H9 (cell line): ENCODE measurements around the gene OBSL1. TPM values are rescaled to one million over a fixed set of nuclear protein-coding genes. Genes with fewer than 3 reads are reported as not detected.

Experiments used
- DNase-seq: peaks from one replicate; pipeline ENCODE4 v3.0.0-alpha.2; 2017
- H2AFZ ChIP-seq: one replicate; pipeline ENCODE4 v1.6.1; 2013; ENCODE audit warnings: mild to moderate bottlenecking, low read length, control low read depth, moderate library complexity
- H2AK5ac ChIP-seq: 2 replicates; pipeline ENCODE4 v1.6.1; 2013; ENCODE audit warnings: low read length, control low read depth, mixed read lengths; ENCODE audit not compliant: insufficient read length
- H2BK120ac ChIP-seq: one replicate; pipeline ENCODE4 v1.6.1; 2013; ENCODE audit warnings: low read depth, mild to moderate bottlenecking, low read length, control low read depth, inconsistent platforms; ENCODE audit not compliant: poor library complexity, severe bottlenecking
- H2BK12ac ChIP-seq: 2 replicates; pipeline ENCODE4 v1.6.1; 2013; ENCODE audit warnings: low read length, control low read depth, mixed read lengths, low read depth; ENCODE audit not compliant: insufficient read length
- H2BK15ac ChIP-seq: 2 replicates; pipeline ENCODE4 v1.6.1; 2013; ENCODE audit warnings: low read depth, low read length, control low read depth
- H2BK20ac ChIP-seq: one replicate; pipeline ENCODE4 v1.6.1; 2013; ENCODE audit warnings: low read depth, mild to moderate bottlenecking, low read length, control low read depth, inconsistent platforms; ENCODE audit not compliant: poor library complexity, severe bottlenecking
- H2BK5ac ChIP-seq: 2 replicates; pipeline ENCODE4 v1.6.1; 2013; ENCODE audit warnings: low read length, control low read depth, mixed read lengths; ENCODE audit not compliant: insufficient read length
- H3K14ac ChIP-seq: 2 replicates; pipeline ENCODE4 v1.6.1; 2013; ENCODE audit warnings: low read length, control low read depth; ENCODE audit not compliant: insufficient read depth
- H3K18ac ChIP-seq: 2 replicates; pipeline ENCODE4 v1.6.1; 2013; ENCODE audit warnings: low read depth, mild to moderate bottlenecking, mixed read lengths, low read length, control low read depth; ENCODE audit not compliant: insufficient read length
- H3K23ac ChIP-seq: 2 replicates; pipeline ENCODE4 v1.6.1; 2013; ENCODE audit warnings: low read length, control low read depth, mixed read lengths, low read depth; ENCODE audit not compliant: insufficient read length
- H3K23me2 ChIP-seq: 2 replicates; pipeline ENCODE4 v1.6.1; 2013; ENCODE audit warnings: low read depth, mild to moderate bottlenecking, mixed read lengths, low read length, control low read depth; ENCODE audit not compliant: insufficient read length, poor library complexity, severe bottlenecking
- H3K27ac ChIP-seq: 2 replicates; pipeline ENCODE4 v1.5.1; 2013; ENCODE audit warnings: low read length, control low read depth, mixed read lengths, low read depth; ENCODE audit not compliant: insufficient read length
- H3K27me3 ChIP-seq: 2 replicates; pipeline ENCODE4 v1.6.1; 2013; ENCODE audit warnings: low read length, control low read depth, inconsistent platforms; ENCODE audit not compliant: insufficient read depth
- H3K4ac ChIP-seq: 2 replicates; pipeline ENCODE4 v1.6.1; 2013; ENCODE audit warnings: low read depth, mild to moderate bottlenecking, control low read depth, inconsistent platforms, low read length, moderate library complexity
- H3K4me1 ChIP-seq: 2 replicates; pipeline ENCODE4 v1.6.1; 2013; ENCODE audit warnings: low read length, control low read depth, inconsistent platforms; ENCODE audit not compliant: insufficient read depth
- H3K4me2 ChIP-seq: 2 replicates; pipeline ENCODE4 v1.6.1; 2013; ENCODE audit warnings: low read length, control low read depth, mixed read lengths; ENCODE audit not compliant: insufficient read length, insufficient read depth
- H3K56ac ChIP-seq: 2 replicates; pipeline ENCODE4 v1.6.1; 2013; ENCODE audit warnings: low read depth, mild to moderate bottlenecking, mixed read lengths, low read length, control low read depth; ENCODE audit not compliant: insufficient read length
- H3K79me1 ChIP-seq: 2 replicates; pipeline ENCODE4 v1.6.1; 2013; ENCODE audit warnings: low read depth, mild to moderate bottlenecking, moderate library complexity, low read length, control low read depth, inconsistent platforms; ENCODE audit not compliant: insufficient read depth, poor library complexity, severe bottlenecking
- H3K79me2 ChIP-seq: 2 replicates; pipeline ENCODE4 v1.6.1; 2013; ENCODE audit warnings: low read length, control low read depth, inconsistent platforms; ENCODE audit not compliant: insufficient read depth
- H3K9ac ChIP-seq: 2 replicates; pipeline ENCODE4 v1.6.1; 2013; ENCODE audit warnings: low read length, control low read depth, mixed read lengths; ENCODE audit not compliant: insufficient read length; ENCODE audit errors: extremely low read depth
- H3K9me3 ChIP-seq: one replicate; pipeline ENCODE4 v1.6.1; 2013; ENCODE audit warnings: low read depth, low read length, inconsistent platforms; ENCODE audit not compliant: control insufficient read depth
- H3T11ph ChIP-seq: one replicate; pipeline ENCODE4 v1.6.1; 2013; ENCODE audit warnings: mild to moderate bottlenecking, low read length, control low read depth, inconsistent platforms
- H4K20me1 ChIP-seq: one replicate; pipeline ENCODE4 v1.6.1; 2013; ENCODE audit not compliant: control insufficient read depth, insufficient read length, insufficient read depth
- H4K5ac ChIP-seq: 2 replicates; pipeline ENCODE4 v1.6.1; 2013; ENCODE audit warnings: low read depth, mild to moderate bottlenecking, mixed read lengths, low read length, control low read depth; ENCODE audit not compliant: insufficient read length
- H4K8ac ChIP-seq: replicated peaks from 2 replicates; pipeline ENCODE4 v1.6.1; 2013; ENCODE audit warnings: low read length, control low read depth, mixed read lengths, low read depth; ENCODE audit not compliant: insufficient read length
- H4K91ac ChIP-seq: 2 replicates; pipeline ENCODE4 v1.6.1; 2013; ENCODE audit warnings: low read depth, mild to moderate bottlenecking, moderate library complexity, mixed read lengths, low read length, control low read depth; ENCODE audit not compliant: insufficient read length
- H3K27ac Mint-ChIP-seq, 3 experiments: 2 replicates in 2 of 3; 3 replicates in 1 of 3; pipeline ENCODE4 v1.8.0; 2020 to 2021; ENCODE audit warnings: mixed read lengths in 3 of 3, mild to moderate bottlenecking in 1 of 3, moderate library complexity in 1 of 3
- H3K27me3 Mint-ChIP-seq: 2 replicates; pipeline ENCODE4 v1.8.0; 2021; ENCODE audit warnings: low read depth, mild to moderate bottlenecking, moderate library complexity, mixed read lengths
- H3K36me3 Mint-ChIP-seq, 3 experiments: 2 replicates in 2 of 3; 3 replicates in 1 of 3; pipeline ENCODE4 v1.8.0; 2020 to 2021; ENCODE audit warnings: low read depth in 3 of 3, mixed read lengths in 3 of 3; ENCODE audit not compliant: insufficient read depth in 1 of 3
- H3K4me1 Mint-ChIP-seq, 2 experiments: 2 replicates each; pipeline ENCODE4 v1.8.0; 2020; ENCODE audit warnings: mixed read lengths in 2 of 2
- H3K4me3 Mint-ChIP-seq, 2 experiments: 2 replicates in 1 of 2; 3 replicates in 1 of 2; pipeline ENCODE4 v1.8.0; 2020 to 2021; ENCODE audit warnings: mild to moderate bottlenecking in 2 of 2, mixed read lengths in 2 of 2, moderate library complexity in 1 of 2
- H3K9me3 Mint-ChIP-seq, 2 experiments: 2 replicates in 1 of 2; 3 replicates in 1 of 2; pipeline ENCODE4 v1.8.0; 2020; ENCODE audit warnings: mild to moderate bottlenecking in 2 of 2, mixed read lengths in 2 of 2, moderate library complexity in 1 of 2
- WGBS: extraction: QIAGEN DNeasy Blood & Tissue Kit; methylation state at CpG from one replicate; pipeline ENCODE4 v1.1.7; 2013; ENCODE audit warnings: missing lambda C conversion rate, low lambda C conversion rate, mixed read lengths; ENCODE audit not compliant: insufficient read length; ENCODE audit errors: extremely low coverage; 5-methylcytosine and 5-hydroxymethylcytosine counted together
- total RNA-seq: library from RNA; stranded (reverse); gene quantifications from 2 replicates; pipeline ENCODE4 v1.2.1, GENCODE V29; 2021
- TF ChIP-seq, protein P1 (sequence below): fragments of 200-600 bp; sonication (generic); conservative IDR thresholded peaks from 3 replicates; pipeline ENCODE4 v1.8.0; 2021; ENCODE audit warnings: antibody characterized with exemption, mild to moderate bottlenecking

The OBSL1 gene
- total RNA-seq, 1 experiment from 2014 or later: 140 TPM

DNA sequence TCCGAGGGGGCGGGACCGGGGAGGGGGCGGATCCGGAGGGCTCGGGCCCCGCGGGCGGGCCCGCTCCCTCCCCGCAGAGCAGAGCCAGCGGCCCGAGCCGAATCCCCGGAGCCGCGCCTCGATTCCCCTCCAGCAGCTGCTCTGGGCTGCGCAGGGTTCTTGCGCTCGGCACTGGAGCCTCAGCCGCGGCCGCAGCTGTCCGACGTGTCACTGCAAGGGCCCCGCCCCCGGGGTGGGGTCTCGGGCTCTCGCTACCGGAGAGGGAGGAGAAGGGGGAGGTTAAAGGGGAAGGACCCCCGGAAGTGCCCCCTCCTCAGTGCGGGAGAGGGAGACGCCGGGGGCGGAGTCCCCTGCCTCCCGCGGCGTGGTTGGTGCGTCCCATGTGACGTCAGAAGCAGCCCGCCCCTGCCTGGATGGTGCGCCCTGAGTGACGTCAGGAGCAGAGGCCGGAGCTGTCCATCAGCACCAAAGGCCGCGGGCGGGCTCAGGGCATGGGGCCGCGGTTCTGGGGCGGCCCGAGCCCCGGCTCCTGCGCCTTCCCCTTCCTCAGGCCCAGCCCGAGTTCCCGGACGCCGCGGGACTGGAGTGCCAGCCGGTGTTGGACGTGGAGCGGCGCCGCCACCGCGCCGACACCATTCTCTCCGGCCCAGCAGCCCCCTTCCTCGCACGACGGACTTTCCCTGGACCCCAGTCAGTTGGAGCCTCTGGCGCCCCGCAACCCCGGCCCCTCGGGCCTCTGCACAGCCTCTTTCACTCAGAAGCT lies 27.6 kb downstream of the OBSL1 start, which contains the start of the genes CHPF and TMEM198:
CHPF (minus strand) TSS at position 214 of the 763 bp plus-strand sequence. CDS start 271 bp downstream, outside the sequence.
TMEM198 (plus strand) TSS at position 433 of the 763 bp plus-strand sequence. CDS start 700 bp downstream, outside the sequence.
- no peak within 1 kb of the TSS for H3K27ac ChIP-seq
- H2BK12ac ChIP-seq: no peak within 1 kb of the TSS
- peak within 1 kb of the TSS; percentile 94 for H3K4me2 ChIP-seq
- no peak within 1 kb of the TSS for H3K23ac ChIP-seq
- H3T11ph ChIP-seq: no peak within 1 kb of the TSS
- WGBS: no CpG with 5 or more reads among the region's 75 CpGs
- Mint-ChIP-seq H3K4me1 (peaks cover 19 to 20% of the 10 kb centered on the region in 2 experiments), H3K4me3 (peak within 1 kb of the TSS; percentile 87 to 94), H3K36me3 (peaks cover 21 to 42% (median 36%) of the 10 kb centered on the region in 3 experiments), H3K27ac (peak within 1 kb of the TSS in 2 of 3 experiments; percentile 34 to 93; a peak in 5 of 7 replicates), H3K27me3 (peaks cover 32% of the 10 kb centered on the region), H3K9me3 (peaks cover 0 to 4% of the 10 kb centered on the region in 2 experiments; a peak in 1 of 5 replicates)
- DNase-seq: peak; percentile 99
- H3K18ac ChIP-seq: no peak within 1 kb of the TSS
- no peak within 1 kb of the TSS for H4K91ac ChIP-seq
- no peaks in the 10 kb centered on the region for H3K9me3 ChIP-seq
- TF ChIP-seq, protein P1, sequence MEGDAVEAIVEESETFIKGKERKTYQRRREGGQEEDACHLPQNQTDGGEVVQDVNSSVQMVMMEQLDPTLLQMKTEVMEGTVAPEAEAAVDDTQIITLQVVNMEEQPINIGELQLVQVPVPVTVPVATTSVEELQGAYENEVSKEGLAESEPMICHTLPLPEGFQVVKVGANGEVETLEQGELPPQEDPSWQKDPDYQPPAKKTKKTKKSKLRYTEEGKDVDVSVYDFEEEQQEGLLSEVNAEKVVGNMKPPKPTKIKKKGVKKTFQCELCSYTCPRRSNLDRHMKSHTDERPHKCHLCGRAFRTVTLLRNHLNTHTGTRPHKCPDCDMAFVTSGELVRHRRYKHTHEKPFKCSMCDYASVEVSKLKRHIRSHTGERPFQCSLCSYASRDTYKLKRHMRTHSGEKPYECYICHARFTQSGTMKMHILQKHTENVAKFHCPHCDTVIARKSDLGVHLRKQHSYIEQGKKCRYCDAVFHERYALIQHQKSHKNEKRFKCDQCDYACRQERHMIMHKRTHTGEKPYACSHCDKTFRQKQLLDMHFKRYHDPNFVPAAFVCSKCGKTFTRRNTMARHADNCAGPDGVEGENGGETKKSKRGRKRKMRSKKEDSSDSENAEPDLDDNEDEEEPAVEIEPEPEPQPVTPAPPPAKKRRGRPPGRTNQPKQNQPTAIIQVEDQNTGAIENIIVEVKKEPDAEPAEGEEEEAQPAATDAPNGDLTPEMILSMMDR: no peak
- no peaks in the 10 kb centered on the region for H3K79me1 ChIP-seq
- H3K27me3 ChIP-seq: no peaks in the 10 kb centered on the region
- peak within 1 kb of the TSS; percentile 51 for H3K9ac ChIP-seq
- H3K14ac ChIP-seq: peak within 1 kb of the TSS; percentile 57; the same call in 1 of the 2 replicates
- no peak within 1 kb of the TSS for H3K4ac ChIP-seq
- H3K56ac ChIP-seq: no peak within 1 kb of the TSS
- no peaks in the 10 kb centered on the region for H3K79me2 ChIP-seq
- H3K23me2 ChIP-seq: peaks cover 16% of the 10 kb centered on the region
- no peak within 1 kb of the TSS for H4K5ac ChIP-seq
- no peak within 1 kb of the TSS for H2BK15ac ChIP-seq
- no peak within 1 kb of the TSS for H4K8ac ChIP-seq
- H2BK120ac ChIP-seq: no peak within 1 kb of the TSS
- no peaks in the 10 kb centered on the region for H4K20me1 ChIP-seq
- H2BK5ac ChIP-seq: no peak within 1 kb of the TSS
- H2AFZ ChIP-seq: no peak within 1 kb of the TSS
- H3K4me1 ChIP-seq: peaks cover 5% of the 10 kb centered on the region; the same call in 1 of the 2 replicates
- no peak within 1 kb of the TSS for H2AK5ac ChIP-seq
- H2BK20ac ChIP-seq: no peak within 1 kb of the TSS
